ENCODE results near the gene FAM53B. TPM values are rescaled to one million over a fixed set of nuclear protein-coding genes. Genes with fewer than 3 reads are reported as not detected.
A peak's percentile ranks its signal among the peaks of the same experiment; 100 is the strongest.

FAM53B gene
- total RNA-seq, 6 experiments from 2014 or later: 4.4 to 10.8 (median 4.8) TPM

- Histone ChIP-seq H3K27ac (peak overlapping the region; percentile 34 to 58 (median 48)), H3K36me3 (no peaks in the 10 kb centered on the region), H3K9me3 (no peaks in the 10 kb centered on the region), H3K27me3 (no peaks in the 10 kb centered on the region), H3K4me1 (peaks cover 0 to 51% (median 5%) of the 10 kb centered on the region in 4 donors), H3K4me3 (no peak overlapping the region)
- TF ChIP-seq POLR2A (IDR thresholded peaks at IDR 0.05) (peak; percentile 10), CTCF (IDR thresholded peaks at IDR 0.05) (no peak)
- intact Hi-C loops (cut with DNase I): no loop called here
- 42% methylated on average over 11 of the region's 12 CpGs for WGBS (ENCODE audit: insufficient coverage, low coverage, low lambda C conversion rate, missing lambda C conversion rate)
- peak; percentile 14 to 67 (median 42) for ATAC-seq
- DNase-seq: peak in 1 of 3 donors; percentile 46
Observed at GRCh38 chr10:124717911-124718741, 26.1 kb downstream of the FAM53B start.

GRCh38 chr10:124717041-124717757, 27.0 kb downstream of the FAM53B start:
- no peak for ATAC-seq
- peaks cover 0 to 45% (median 2%) of the 10 kb centered on the region in 4 donors for H3K4me1 ChIP-seq
- DNase-seq: no peak
- 77% methylated on average over 4 of the region's 9 CpGs for WGBS (ENCODE audit: insufficient coverage, low coverage, low lambda C conversion rate, missing lambda C conversion rate)
- no peaks in the 10 kb centered on the region for H3K36me3 ChIP-seq
- intact Hi-C loops (cut with DNase I): no loop called here
- no peaks in the 10 kb centered on the region for H3K9me3 ChIP-seq
- TF ChIP-seq POLR2A (IDR thresholded peaks at IDR 0.05) (no peak), CTCF (IDR thresholded peaks at IDR 0.05) (no peak)
- H3K27me3 ChIP-seq: no peaks in the 10 kb centered on the region
- no peak overlapping the region for H3K4me3 ChIP-seq
- peak overlapping the region in 1 of 3 donors; percentile 56 for H3K27ac ChIP-seq

GRCh38 chr10:124716369-124716768, 27.8 kb downstream of the FAM53B start:
- TF ChIP-seq CTCF (IDR thresholded peaks at IDR 0.05): no peak
- no peak for TF ChIP-seq POLR2A (IDR thresholded peaks at IDR 0.05)
- Histone ChIP-seq H3K36me3 (no peaks in the 10 kb centered on the region), H3K27me3 (no peaks in the 10 kb centered on the region), H3K27ac (no peak overlapping the region), H3K4me1 (peaks cover 0 to 42% (median 2%) of the 10 kb centered on the region in 4 donors), H3K9me3 (no peaks in the 10 kb centered on the region), H3K4me3 (no peak overlapping the region)
- DNase-seq: no peak
- ATAC-seq: no peak
- intact Hi-C loops (cut with DNase I): no loop called here
- 95% methylated on average over 3 of the region's 4 CpGs for WGBS (ENCODE audit: insufficient coverage, low coverage, low lambda C conversion rate, missing lambda C conversion rate)

- TF ChIP-seq POLR2A (IDR thresholded peaks at IDR 0.05) (no peak), CTCF (IDR thresholded peaks at IDR 0.05) (no peak)
- ATAC-seq (no peak), DNase-seq (no peak)
- Histone ChIP-seq H3K9me3 (no peaks in the 10 kb centered on the region), H3K27me3 (no peaks in the 10 kb centered on the region), H3K36me3 (no peaks in the 10 kb centered on the region), H3K4me1 (peaks cover 0 to 33% (median 2%) of the 10 kb centered on the region in 4 donors), H3K27ac (no peak overlapping the region), H3K4me3 (no peak overlapping the region)
- 62% methylated on average over 6 of the region's 6 CpGs for WGBS (ENCODE audit: insufficient coverage, low coverage, low lambda C conversion rate, missing lambda C conversion rate)
- intact Hi-C loops (cut with DNase I): no loop called here
Observed at GRCh38 chr10:124715439-124715838, 28.7 kb downstream of the FAM53B start.
